Cerebellar cortex (tissue), 1 donor: ENCODE measurements around the gene METTL15.
"Not testable (repeated sequence)": the region's sequence is repeated elsewhere in the genome, so short reads cannot be mapped to it uniquely, and the experiment has no call there.

Source experiments
- DNase-seq: peaks from one replicate; pipeline ENCODE4 v3.0.0-alpha.2; 2015; ENCODE audit warnings: low spot score

Gene METTL15

DNA sequence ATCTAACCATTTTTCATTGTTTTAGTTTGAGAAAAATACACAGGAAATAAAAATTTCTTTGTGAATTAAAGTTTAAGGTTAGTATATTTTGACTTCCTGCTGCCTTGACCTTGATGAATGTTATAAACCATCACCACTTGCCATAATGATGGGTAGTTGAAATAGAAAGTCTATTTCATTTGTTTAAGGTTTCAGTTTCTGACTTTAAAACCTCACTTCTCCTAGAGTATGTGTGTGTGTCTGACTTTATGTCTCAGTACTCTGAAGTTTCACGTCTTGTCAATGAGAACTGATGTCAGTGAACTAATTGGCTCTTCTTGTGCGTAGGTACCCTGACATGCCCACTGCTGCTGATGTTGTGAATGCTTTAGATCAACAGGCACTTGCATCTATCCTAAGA, 188.2 kb downstream of the METTL15 start:
- no peak for DNase-seq

GRCh38 chr11:28298209-28298608, 190.0 kb downstream of the METTL15 start:
- DNase-seq = no peak

GRCh38 chr11:28303477-28304191, 195.4 kb downstream of the METTL15 start:
- no peak for DNase-seq

- DNase-seq = no peak
Measured at GRCh38 chr11:28315440-28315839, 207.3 kb downstream of the METTL15 start.

DNA sequence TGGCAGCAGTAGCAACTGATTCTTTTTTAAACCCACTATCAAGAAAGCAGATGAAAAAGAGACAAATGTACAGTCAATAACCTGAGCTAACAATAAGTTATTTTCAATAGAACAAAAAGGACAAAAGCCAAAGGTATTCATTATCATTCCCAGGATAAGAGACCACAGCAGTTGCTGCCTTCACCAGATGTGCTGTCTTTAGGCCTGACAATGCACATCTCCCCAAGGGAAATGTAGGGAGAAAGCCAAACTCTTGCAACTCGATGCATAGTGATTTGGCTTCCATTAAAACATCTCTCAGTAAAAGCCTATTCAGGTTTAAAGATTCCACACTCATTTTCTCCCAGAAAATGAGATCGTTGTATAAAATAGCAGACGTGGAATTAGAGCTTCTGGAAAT, 210.7 kb downstream of the METTL15 start:
- DNase-seq = no peak

- DNase-seq = no peak
Measured at GRCh38 chr11:28323621-28324020, 215.4 kb downstream of the METTL15 start.

DNA sequence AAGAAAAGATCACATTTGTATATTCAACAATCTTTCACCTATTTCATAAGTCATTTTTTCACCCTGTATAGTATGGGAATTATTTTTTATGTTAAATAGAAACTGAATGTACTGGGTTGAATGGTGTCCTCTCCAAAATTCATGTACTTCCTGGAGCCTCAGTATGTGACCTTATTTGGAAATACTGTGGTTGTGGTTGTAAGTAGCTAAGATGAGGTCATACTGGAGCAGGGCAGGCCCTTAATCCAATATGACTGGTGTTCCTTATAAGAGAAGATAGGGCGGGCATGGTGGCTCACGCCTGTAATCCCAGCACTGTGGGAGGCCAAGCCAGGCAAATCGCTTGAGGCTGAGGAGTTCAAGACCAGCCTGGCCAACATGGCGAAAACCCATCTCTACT, 224.2 kb downstream of the METTL15 start:
- not testable (repeated sequence) for DNase-seq

- DNase-seq = no peak
Measured at GRCh38 chr11:28337701-28338100, 229.5 kb downstream of the METTL15 start.

DNA sequence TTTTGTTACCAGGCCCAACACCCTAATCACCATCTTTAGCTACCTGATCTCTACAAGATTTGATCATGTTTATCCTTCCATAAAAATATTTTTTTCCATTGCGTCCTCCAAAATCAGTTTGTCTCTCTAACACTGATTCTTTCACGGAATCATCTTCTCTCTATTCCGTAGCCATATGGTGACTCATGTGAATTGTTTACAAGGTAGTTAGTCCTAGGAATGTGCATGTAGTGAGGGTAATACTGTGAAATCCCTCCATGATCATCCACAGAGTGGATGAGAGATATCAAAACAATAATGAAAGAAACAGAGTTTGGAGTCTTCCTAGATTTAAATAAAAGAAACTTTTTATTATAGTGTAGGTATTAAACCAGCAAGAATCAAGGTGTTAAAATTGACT, 230.2 kb downstream of the METTL15 start:
- no peak for DNase-seq

- no peak for DNase-seq
Measured at GRCh38 chr11:28339488-28339887, 231.3 kb downstream of the METTL15 start.

DNA sequence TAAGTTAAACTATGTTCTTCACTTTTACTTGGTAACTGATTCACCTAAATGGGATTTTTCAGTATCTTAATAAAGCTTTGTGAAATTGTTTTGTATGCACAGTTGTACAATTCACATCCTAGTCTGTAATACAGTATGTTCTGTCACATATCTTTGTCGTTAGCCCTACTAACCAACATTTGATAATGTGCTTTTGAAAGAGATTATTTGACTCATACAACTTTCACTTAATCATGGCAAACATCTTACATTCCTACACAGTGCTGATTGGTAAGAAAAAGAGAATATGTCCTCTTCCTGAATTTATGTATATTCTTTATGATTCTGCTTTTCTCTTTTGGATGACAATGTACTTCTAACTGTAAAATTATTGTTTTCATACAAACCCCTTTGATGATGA, 234.5 kb downstream of the METTL15 start:
- DNase-seq = no peak

GRCh38 chr11:28343304-28344233, 235.4 kb downstream of the METTL15 start:
- DNase-seq = no peak

GRCh38 chr11:28346209-28346608, 238.0 kb downstream of the METTL15 start:
- no peak for DNase-seq

DNA sequence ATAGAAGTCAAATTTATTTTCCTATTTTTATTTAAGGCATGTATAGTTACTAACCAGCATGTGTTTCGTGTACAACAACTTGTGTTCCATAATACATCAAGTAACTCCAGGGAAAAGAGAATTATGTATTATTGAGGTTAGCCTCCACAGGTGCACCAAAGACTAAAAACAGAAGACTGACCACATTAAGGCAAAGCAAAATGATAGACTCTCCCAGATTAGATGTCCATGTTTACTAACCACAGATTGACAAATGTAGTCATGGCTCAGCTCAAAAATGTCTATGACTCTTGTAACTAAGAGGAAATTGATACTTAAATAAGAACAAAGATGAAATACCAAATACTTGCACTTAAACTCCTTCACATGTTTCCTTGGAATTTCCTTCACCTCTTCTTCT, 238.5 kb downstream of the METTL15 start:
- DNase-seq = no peak

GRCh38 chr11:28347371-28347770, 239.2 kb downstream of the METTL15 start:
- no peak for DNase-seq

GRCh38 chr11:28350216-28350615, 242.0 kb downstream of the METTL15 start:
- DNase-seq = no peak

DNA sequence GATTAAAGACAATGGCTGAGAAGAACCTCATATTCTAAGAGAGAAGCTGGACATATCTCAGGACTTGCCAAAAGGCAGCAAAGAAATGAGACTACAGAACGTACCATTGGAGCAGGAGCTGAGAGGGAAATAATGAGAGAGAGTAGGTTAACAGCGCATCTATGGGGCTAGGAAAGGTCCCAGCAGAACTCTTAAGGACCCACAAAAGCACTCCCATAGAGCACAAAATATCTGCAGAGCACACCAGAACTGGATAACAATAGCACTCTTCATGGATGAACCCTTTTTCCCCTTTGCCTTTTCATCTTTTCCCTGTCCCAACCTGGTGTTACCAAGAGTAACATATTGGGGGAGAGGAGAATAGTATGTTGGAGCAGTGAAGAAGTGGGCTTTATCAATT, 245.8 kb downstream of the METTL15 start:
- no peak for DNase-seq

- no peak for DNase-seq
Measured at GRCh38 chr11:28366549-28367346, 258.6 kb downstream of the METTL15 start.

- DNase-seq = not testable (repeated sequence)
Measured at GRCh38 chr11:28378095-28378494, 269.9 kb downstream of the METTL15 start.
